GM23338 (cell line): Measurements from ENCODE around the gene TFEB. TPM values are rescaled to one million over a fixed set of nuclear protein-coding genes. Genes with fewer than 3 reads are reported as not detected.

Source experiments
- ATAC-seq: fragments of 200-7000 bp; cut with Tn5 transposase; 3 replicates; pipeline ENCODE4 v1.9.1; 2020
- DNase-seq: peaks from one replicate; pipeline ENCODE4 v3.0.0-alpha.2; 2015; ENCODE audit warnings: low spot score
- H2AFZ ChIP-seq: fragments of 200-600 bp; sonication (generic); 2 replicates; pipeline ENCODE4 v1.8.0; 2016; ENCODE audit warnings: antibody characterized with exemption, mild to moderate bottlenecking, moderate library complexity
- H3F3A ChIP-seq: fragments of 200-600 bp; sonication (generic); replicated peaks from 2 replicates; pipeline ENCODE4 v1.8.0; 2017; ENCODE audit warnings: antibody characterized with exemption, mixed run types, low read depth
- H3K27ac ChIP-seq: fragments of 200-600 bp; sonication (generic); 2 replicates; pipeline ENCODE4 v1.6.1; 2016; ENCODE audit warnings: low read depth
- H3K27me3 ChIP-seq: fragments of 200-600 bp; sonication (generic); 2 replicates; pipeline ENCODE4 v1.8.0; 2016; ENCODE audit warnings: mild to moderate bottlenecking, mixed run types, moderate library complexity; ENCODE audit not compliant: insufficient read depth
- H3K36me3 ChIP-seq: fragments of 200-600 bp; sonication (generic); 2 replicates; pipeline ENCODE4 v1.8.0; 2016; ENCODE audit warnings: mild to moderate bottlenecking; ENCODE audit not compliant: insufficient read depth
- H3K4me1 ChIP-seq: fragments of 200-600 bp; sonication (generic); 2 replicates; pipeline ENCODE4 v1.8.0; 2016; ENCODE audit warnings: mild to moderate bottlenecking, moderate library complexity; ENCODE audit not compliant: insufficient read depth
- H3K4me2 ChIP-seq: fragments of 200-600 bp; sonication (generic); 2 replicates; pipeline ENCODE4 v1.7.1; 2017; ENCODE audit warnings: mixed run types
- H3K4me3 ChIP-seq: fragments of 200-600 bp; sonication (generic); 2 replicates; pipeline ENCODE4 v1.6.1; 2016; ENCODE audit warnings: mixed run types
- H3K79me2 ChIP-seq: fragments of 200-600 bp; sonication (generic); replicated peaks from 2 replicates; pipeline ENCODE4 v1.8.0; 2017; ENCODE audit warnings: mild to moderate bottlenecking; ENCODE audit not compliant: insufficient read depth
- H3K9me2 ChIP-seq: fragments of 200-600 bp; sonication (generic); 2 replicates; pipeline ENCODE4 v1.8.0; 2017; ENCODE audit not compliant: insufficient read depth
- H4K20me1 ChIP-seq: fragments of 200-600 bp; sonication (generic); replicated peaks from 2 replicates; pipeline ENCODE4 v1.8.0; 2017; ENCODE audit warnings: mild to moderate bottlenecking; ENCODE audit not compliant: insufficient read depth
- H3K27ac Mint-ChIP-seq: 2 replicates; pipeline ENCODE4 v1.8.0; 2020; ENCODE audit warnings: inconsistent platforms, mild to moderate bottlenecking, moderate library complexity, mixed read lengths
- H3K27me3 Mint-ChIP-seq: 3 replicates; pipeline ENCODE4 v1.8.0; 2022; ENCODE audit warnings: low read depth, mild to moderate bottlenecking, moderate library complexity, mixed read lengths, inconsistent platforms; ENCODE audit not compliant: insufficient read depth, poor library complexity
- H3K36me3 Mint-ChIP-seq: 3 replicates; pipeline ENCODE4 v1.8.0; 2021; ENCODE audit warnings: low read depth, mild to moderate bottlenecking, inconsistent platforms, moderate library complexity, mixed read lengths
- H3K4me1 Mint-ChIP-seq: 3 replicates; pipeline ENCODE4 v1.8.0; 2020; ENCODE audit warnings: mild to moderate bottlenecking, inconsistent platforms, mixed read lengths
- H3K4me3 Mint-ChIP-seq: 3 replicates; pipeline ENCODE4 v1.8.0; 2021; ENCODE audit warnings: moderate library complexity, mild to moderate bottlenecking, inconsistent platforms, mixed read lengths
- H3K9me3 Mint-ChIP-seq: 3 replicates; pipeline ENCODE4 v1.8.0; 2020; ENCODE audit warnings: moderate library complexity, mild to moderate bottlenecking, inconsistent platforms, mixed read lengths
- ETS1 ChIP-seq: IDR thresholded peaks from 2 replicates; pipeline ENCODE4 v1.6.1; 2016; ENCODE audit warnings: antibody characterized with exemption
- EZH2 ChIP-seq: fragments of 200-600 bp; sonication (generic); IDR thresholded peaks from one replicate; pipeline ENCODE4 v1.8.0; 2017; ENCODE audit warnings: antibody characterized with exemption, mild to moderate bottlenecking, low read depth; ENCODE audit not compliant: unreplicated experiment
- EZH2phosphoT487 ChIP-seq: fragments of 200-600 bp; sonication (generic); IDR thresholded peaks from one replicate; pipeline ENCODE4 v1.8.1; 2018; ENCODE audit warnings: antibody characterized with exemption; ENCODE audit not compliant: unreplicated experiment
- JUNB ChIP-seq: IDR thresholded peaks from one replicate; pipeline ENCODE4 v1.6.1; 2016; ENCODE audit warnings: antibody characterized with exemption; ENCODE audit not compliant: unreplicated experiment
- POLR2AphosphoS5 ChIP-seq: IDR thresholded peaks from 2 replicates; pipeline ENCODE4 v1.6.1; 2016; ENCODE audit warnings: antibody characterized with exemption, low read depth
- REST ChIP-seq: IDR thresholded peaks from one replicate; pipeline ENCODE4 v1.6.1; 2018; ENCODE audit warnings: antibody characterized with exemption; ENCODE audit not compliant: unreplicated experiment
- ZNF114 ChIP-seq: fragments of 250-450 bp; sonication (Bioruptor Pico); IDR thresholded peaks from 2 replicates; pipeline ENCODE4 v1.5.0; 2020; ENCODE audit warnings: mild to moderate bottlenecking, moderate library complexity
- polyA plus RNA-seq: library from polyadenylated mRNA; unstranded; fragments of >200 nt; fragmentation: Nextera tagmentation; extraction: Ambion mirVana; gene quantifications from 2 replicates; pipeline ENCODE4 v1.2.1, GENCODE V29; 2016
- total RNA-seq: library from RNA; depleted of rRNA; stranded (reverse); fragments of >200 nt; shearing (Covaris generic); gene quantifications from 2 replicates; pipeline ENCODE4 v1.2.3, GENCODE V29; 2014
- TF ChIP-seq, protein P1 (sequence below): fragments of 250-450 bp; sonication (Bioruptor Pico); IDR thresholded peaks from 2 replicates; pipeline ENCODE4 v1.5.0; 2020; ENCODE audit warnings: mild to moderate bottlenecking, moderate library complexity

The TFEB gene
- total and polyA plus RNA-seq, 2 experiments from 2014 or later: 1.3 to 4.3 TPM

DNA sequence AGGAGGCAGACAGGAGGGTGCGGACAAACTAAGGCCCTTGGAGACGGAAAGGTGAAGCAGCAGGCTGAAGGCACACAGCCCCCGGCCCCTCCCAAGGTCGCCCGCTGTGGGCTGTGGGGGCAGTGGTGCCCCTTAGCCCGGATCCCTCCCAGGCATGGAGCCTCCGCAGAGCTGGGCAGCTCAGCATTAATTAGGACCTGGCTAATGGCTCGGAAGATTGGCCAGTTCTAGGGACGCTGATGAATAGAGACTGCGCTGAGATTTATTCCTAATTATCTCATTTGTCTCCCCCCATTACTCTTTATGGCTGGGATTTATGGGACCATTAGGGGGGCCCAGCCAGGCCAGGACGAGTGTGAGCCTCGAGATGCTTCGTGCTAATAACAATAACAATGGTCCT, 76.8 kb downstream of the TFEB start:
- Histone ChIP-seq H2AFZ (no peak overlapping the region), H4K20me1 (no peaks in the 10 kb centered on the region), H3K79me2 (no peaks in the 10 kb centered on the region), H3K36me3 (no peaks in the 10 kb centered on the region), H3K27ac (no peak overlapping the region), H3K4me1 (peaks cover 3% of the 10 kb centered on the region; the same call in 1 of the 2 replicates), H3K4me2 (no peak overlapping the region), H3K9me2 (peaks cover 7% of the 10 kb centered on the region; the same call in 1 of the 2 replicates), H3K4me3 (no peak overlapping the region), H3F3A (no peaks in the 10 kb centered on the region), H3K27me3 (no peaks in the 10 kb centered on the region)
- Mint-ChIP-seq H3K27me3 (peaks cover 23% of the 10 kb centered on the region), H3K9me3 (no peaks in the 10 kb centered on the region; the same call in 2 of the 3 replicates), H3K27ac (no peak overlapping the region), H3K4me3 (no peak overlapping the region), H3K36me3 (no peaks in the 10 kb centered on the region; the same call in 2 of the 3 replicates), H3K4me1 (peaks cover 29% of the 10 kb centered on the region)
- DNase-seq (no peak), ATAC-seq (no peak)
- no peak for TF ChIP-seq JUNB

DNA sequence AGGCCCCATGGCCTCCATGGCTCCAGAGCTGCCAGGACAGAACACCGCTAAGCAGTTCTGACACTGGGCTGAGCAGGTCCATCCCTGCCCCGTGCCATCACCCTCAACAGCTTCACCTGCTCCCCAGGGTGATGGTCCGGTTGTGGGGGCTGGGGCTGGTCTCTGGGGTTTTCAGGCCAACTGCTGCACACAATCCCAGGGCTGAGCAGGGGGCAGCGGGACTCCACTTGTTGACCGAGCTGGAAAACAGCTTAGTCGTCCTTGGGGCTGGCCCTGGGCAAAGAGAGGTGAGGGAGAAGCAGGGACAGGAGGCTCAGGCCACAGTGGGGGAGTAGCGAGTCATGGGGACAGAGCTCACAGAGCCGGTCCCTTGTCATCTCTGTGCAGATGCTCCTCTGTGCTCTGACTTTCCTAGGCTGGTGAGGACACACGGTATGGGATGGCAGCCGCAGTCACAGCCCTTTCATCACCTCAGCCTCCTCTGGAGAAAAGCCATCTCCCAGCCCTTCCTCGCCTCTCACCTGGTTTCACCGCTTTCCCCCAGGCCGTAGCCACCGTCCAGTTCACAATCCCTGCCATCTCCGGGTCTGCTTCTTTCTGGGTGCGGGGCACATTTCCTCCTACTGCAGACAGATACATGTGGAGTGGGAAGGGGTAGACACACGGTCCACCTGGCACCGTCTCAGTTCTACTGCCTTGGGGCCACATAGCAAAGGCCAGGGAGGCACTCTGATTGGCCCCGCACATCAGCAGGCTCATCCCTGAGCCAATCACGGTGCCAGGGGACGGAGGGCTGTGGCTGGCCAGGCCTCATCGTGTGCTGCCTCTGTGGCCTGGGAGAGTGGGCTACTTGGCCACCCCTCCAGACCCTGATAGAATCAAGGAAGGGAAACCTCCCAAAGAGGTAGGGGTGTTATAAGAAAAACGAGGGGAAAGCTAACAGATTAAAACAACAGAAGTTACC, 78.0 kb downstream of the TFEB start:
- no peak for DNase-seq
- peaks cover 21% of the 10 kb centered on the region for H3K4me1 Mint-ChIP-seq
- peak; percentile 15; the same call in 2 of the 3 replicates for ATAC-seq
- TF ChIP-seq JUNB (no peak), ETS1 (no peak), POLR2AphosphoS5 (no peak), ZNF114 (CRISPR knock-in tag) (no peak), EZH2phosphoT487 (no peak), REST (no peak), EZH2 (no peak)
- TF ChIP-seq, protein P1, sequence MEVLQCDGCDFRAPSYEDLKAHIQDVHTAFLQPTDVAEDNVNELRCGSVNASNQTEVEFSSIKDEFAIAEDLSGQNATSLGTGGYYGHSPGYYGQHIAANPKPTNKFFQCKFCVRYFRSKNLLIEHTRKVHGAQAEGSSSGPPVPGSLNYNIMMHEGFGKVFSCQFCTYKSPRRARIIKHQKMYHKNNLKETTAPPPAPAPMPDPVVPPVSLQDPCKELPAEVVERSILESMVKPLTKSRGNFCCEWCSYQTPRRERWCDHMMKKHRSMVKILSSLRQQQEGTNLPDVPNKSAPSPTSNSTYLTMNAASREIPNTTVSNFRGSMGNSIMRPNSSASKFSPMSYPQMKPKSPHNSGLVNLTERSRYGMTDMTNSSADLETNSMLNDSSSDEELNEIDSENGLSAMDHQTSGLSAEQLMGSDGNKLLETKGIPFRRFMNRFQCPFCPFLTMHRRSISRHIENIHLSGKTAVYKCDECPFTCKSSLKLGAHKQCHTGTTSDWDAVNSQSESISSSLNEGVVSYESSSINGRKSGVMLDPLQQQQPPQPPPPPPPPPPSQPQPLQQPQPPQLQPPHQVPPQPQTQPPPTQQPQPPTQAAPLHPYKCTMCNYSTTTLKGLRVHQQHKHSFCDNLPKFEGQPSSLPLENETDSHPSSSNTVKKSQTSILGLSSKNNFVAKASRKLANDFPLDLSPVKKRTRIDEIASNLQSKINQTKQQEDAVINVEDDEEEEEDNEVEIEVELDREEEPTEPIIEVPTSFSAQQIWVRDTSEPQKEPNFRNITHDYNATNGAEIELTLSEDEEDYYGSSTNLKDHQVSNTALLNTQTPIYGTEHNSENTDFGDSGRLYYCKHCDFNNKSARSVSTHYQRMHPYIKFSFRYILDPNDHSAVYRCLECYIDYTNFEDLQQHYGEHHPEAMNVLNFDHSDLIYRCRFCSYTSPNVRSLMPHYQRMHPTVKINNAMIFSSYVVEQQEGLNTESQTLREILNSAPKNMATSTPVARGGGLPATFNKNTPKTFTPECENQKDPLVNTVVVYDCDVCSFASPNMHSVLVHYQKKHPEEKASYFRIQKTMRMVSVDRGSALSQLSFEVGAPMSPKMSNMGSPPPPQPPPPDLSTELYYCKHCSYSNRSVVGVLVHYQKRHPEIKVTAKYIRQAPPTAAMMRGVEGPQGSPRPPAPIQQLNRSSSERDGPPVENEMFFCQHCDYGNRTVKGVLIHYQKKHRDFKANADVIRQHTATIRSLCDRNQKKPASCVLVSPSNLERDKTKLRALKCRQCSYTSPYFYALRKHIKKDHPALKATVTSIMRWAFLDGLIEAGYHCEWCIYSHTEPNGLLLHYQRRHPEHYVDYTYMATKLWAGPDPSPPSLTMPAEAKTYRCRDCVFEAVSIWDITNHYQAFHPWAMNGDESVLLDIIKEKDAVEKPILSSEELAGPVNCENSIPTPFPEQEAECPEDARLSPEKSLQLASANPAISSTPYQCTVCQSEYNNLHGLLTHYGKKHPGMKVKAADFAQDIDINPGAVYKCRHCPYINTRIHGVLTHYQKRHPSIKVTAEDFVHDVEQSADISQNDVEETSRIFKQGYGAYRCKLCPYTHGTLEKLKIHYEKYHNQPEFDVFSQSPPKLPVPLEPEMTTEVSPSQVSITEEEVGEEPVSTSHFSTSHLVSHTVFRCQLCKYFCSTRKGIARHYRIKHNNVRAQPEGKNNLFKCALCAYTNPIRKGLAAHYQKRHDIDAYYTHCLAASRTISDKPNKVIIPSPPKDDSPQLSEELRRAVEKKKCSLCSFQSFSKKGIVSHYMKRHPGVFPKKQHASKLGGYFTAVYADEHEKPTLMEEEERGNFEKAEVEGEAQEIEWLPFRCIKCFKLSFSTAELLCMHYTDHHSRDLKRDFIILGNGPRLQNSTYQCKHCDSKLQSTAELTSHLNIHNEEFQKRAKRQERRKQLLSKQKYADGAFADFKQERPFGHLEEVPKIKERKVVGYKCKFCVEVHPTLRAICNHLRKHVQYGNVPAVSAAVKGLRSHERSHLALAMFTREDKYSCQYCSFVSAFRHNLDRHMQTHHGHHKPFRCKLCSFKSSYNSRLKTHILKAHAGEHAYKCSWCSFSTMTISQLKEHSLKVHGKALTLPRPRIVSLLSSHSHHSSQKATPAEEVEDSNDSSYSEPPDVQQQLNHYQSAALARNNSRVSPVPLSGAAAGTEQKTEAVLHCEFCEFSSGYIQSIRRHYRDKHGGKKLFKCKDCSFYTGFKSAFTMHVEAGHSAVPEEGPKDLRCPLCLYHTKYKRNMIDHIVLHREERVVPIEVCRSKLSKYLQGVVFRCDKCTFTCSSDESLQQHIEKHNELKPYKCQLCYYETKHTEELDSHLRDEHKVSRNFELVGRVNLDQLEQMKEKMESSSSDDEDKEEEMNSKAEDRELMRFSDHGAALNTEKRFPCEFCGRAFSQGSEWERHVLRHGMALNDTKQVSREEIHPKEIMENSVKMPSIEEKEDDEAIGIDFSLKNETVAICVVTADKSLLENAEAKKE (CRISPR knock-in tag): no peak

More for the DNA sequence above, 78.0 kb downstream of the TFEB start:
- Histone ChIP-seq H3K79me2 (no peaks in the 10 kb centered on the region), H3K4me2 (no peak overlapping the region), H3K27ac (no peak overlapping the region), H3K9me2 (peaks cover 6% of the 10 kb centered on the region; the same call in 1 of the 2 replicates), H2AFZ (0 out of 2 replicates have a peak overlapping the region, but pooled peaks have one; percentile 83), H3K27me3 (no peaks in the 10 kb centered on the region), H3F3A (no peaks in the 10 kb centered on the region), H4K20me1 (no peaks in the 10 kb centered on the region), H3K36me3 (no peaks in the 10 kb centered on the region), H3K4me3 (no peak overlapping the region), H3K4me1 (peaks cover 3% of the 10 kb centered on the region; the same call in 1 of the 2 replicates)
- Mint-ChIP-seq H3K9me3 (no peaks in the 10 kb centered on the region; the same call in 2 of the 3 replicates), H3K36me3 (peaks cover 7% of the 10 kb centered on the region), H3K4me3 (no peak overlapping the region), H3K27ac (no peak overlapping the region), H3K27me3 (peaks cover 23% of the 10 kb centered on the region)
